Tibial artery (tissue), 4 donors: Measurements from ENCODE around the gene COQ4.

Experiments used
- DNase-seq, 2 donors: peaks; one replicate each; pipeline ENCODE4 v3.0.0-alpha.2; 2019
- H3K27ac ChIP-seq, 2 donors: fragments of 200-600 bp; sonication (generic) in 1 of 2; 1 replicate in 1 of 2; 2 replicates in 1 of 2; pipeline ENCODE4 v1.5.1; 2018 to 2019; ENCODE audit warnings: mild to moderate bottlenecking in 1 of 2
- H3K27me3 ChIP-seq, 2 donors: fragments of 200-600 bp; sonication (generic) in 1 of 2; one replicate each; pipeline versions ENCODE4 v1.5.1 to v1.6.0; 2016 to 2019
- H3K36me3 ChIP-seq, 3 donors: fragments of 200-600 bp; sonication (generic) in 2 of 3; one replicate each; pipeline ENCODE4 v1.5.1; 2016 to 2019; ENCODE audit warnings: mild to moderate bottlenecking in 2 of 3
- H3K4me1 ChIP-seq, 4 donors: fragments of 200-600 bp; sonication (generic) in 2 of 4; 1 replicate in 3 of 4; 2 replicates in 1 of 4; pipeline ENCODE4 v1.5.1; 2016 to 2019
- H3K4me3 ChIP-seq, 2 donors: fragments of 200-600 bp; sonication (generic) in 1 of 2; 1 replicate in 1 of 2; 2 replicates in 1 of 2; pipeline ENCODE4 v1.5.1; 2018 to 2019; ENCODE audit warnings: mild to moderate bottlenecking in 2 of 2
- H3K9me3 ChIP-seq, 3 donors: fragments of 200-600 bp; sonication (generic) in 1 of 3; one replicate each; pipeline ENCODE4 v1.5.1; 2016 to 2019
- CTCF ChIP-seq, 2 experiments: fragments of 200-600 bp in 1 of 2; fragments of 450-650 bp in 1 of 2; IDR thresholded peaks; one replicate each; pipeline ENCODE4 v1.5.1; 2017 to 2019; ENCODE audit warnings: antibody characterized with exemption in 2 of 2, mild to moderate bottlenecking in 1 of 2, moderate library complexity in 1 of 2
- intact Hi-C: fragments of 100-400 bp; cut with DNase I; formaldehyde crosslinking; loops from one replicate; pipeline ENCODE4 v1.15.0; 2023; ENCODE audit warnings: low total_unique reads

The COQ4 gene

GRCh38 chr9:128365525-128365924, 42.9 kb downstream of the COQ4 start:
- TF ChIP-seq CTCF (IDR thresholded peaks at IDR 0.05) = no peak
- H3K27ac ChIP-seq = no peak overlapping the region

GRCh38 chr9:128369024-128369706, 46.5 kb downstream of the COQ4 start:
- DNase-seq = no peak
- H3K27me3 ChIP-seq = peaks cover 0 to 5% of the 10 kb centered on the region in 2 donors
- no peaks in the 10 kb centered on the region for H3K9me3 ChIP-seq
- intact Hi-C loops = no loop called here
- TF ChIP-seq CTCF (IDR thresholded peaks at IDR 0.05) = no peak
- peaks cover 0 to 39% (median 25%) of the 10 kb centered on the region in 4 donors for H3K4me1 ChIP-seq
- no peak overlapping the region for H3K4me3 ChIP-seq
- H3K27ac ChIP-seq = no peak overlapping the region
- H3K36me3 ChIP-seq = peaks cover 0 to 12% (median 6%) of the 10 kb centered on the region in 3 donors

More at GRCh38 chr9:128365525-128365924, 42.9 kb downstream of the COQ4 start:
- no peaks in the 10 kb centered on the region for H3K36me3 ChIP-seq
- H3K27me3 ChIP-seq = peaks cover 0 to 5% of the 10 kb centered on the region in 2 donors
- intact Hi-C loops = no loop called here
- H3K4me3 ChIP-seq = peak overlapping the region in 1 of 2 donors; percentile 39
- DNase-seq = no peak
- no peaks in the 10 kb centered on the region for H3K9me3 ChIP-seq
- peaks cover 0 to 32% (median 25%) of the 10 kb centered on the region in 4 donors for H3K4me1 ChIP-seq

- peaks cover 0 to 30% (median 18%) of the 10 kb centered on the region in 4 donors for H3K4me1 ChIP-seq
- peak overlapping the region; percentile 88 to 90 for H3K27ac ChIP-seq
- intact Hi-C loops = no loop called here
- no peaks in the 10 kb centered on the region for H3K9me3 ChIP-seq
- H3K4me3 ChIP-seq = peak overlapping the region; percentile 60 to 92
- no peak for DNase-seq
- no peak for TF ChIP-seq CTCF (IDR thresholded peaks at IDR 0.05)
- H3K36me3 ChIP-seq = peaks cover 0 to 24% (median 8%) of the 10 kb centered on the region in 3 donors
- peaks cover 0 to 5% of the 10 kb centered on the region in 2 donors for H3K27me3 ChIP-seq
These were observed 47.7 kb downstream of the COQ4 start for GRCh38 chr9:128370367-128370751.

GRCh38 chr9:128370752-128371629, 48.4 kb downstream of the COQ4 start, which contains the start of gene URM1:
Gene URM1, plus strand, starts transcription at chr9:128371374. Its CDS starts 7 bp downstream, at chr9:128371381.
- DNase-seq = peak; percentile 92 to 98
- Histone ChIP-seq H3K27me3 (no peaks in the 10 kb centered on the region), H3K4me1 (peaks cover 0 to 29% (median 18%) of the 10 kb centered on the region in 4 donors), H3K9me3 (no peaks in the 10 kb centered on the region), H3K36me3 (peaks cover 0 to 31% (median 8%) of the 10 kb centered on the region in 3 donors), H3K4me3 (peak within 1 kb of the TSS; percentile 60 to 92), H3K27ac (peak within 1 kb of the TSS; percentile 88 to 90)
- intact Hi-C loops = no loop called here
- no peak for TF ChIP-seq CTCF (IDR thresholded peaks at IDR 0.05)

- DNase-seq = no peak
- Histone ChIP-seq H3K36me3 (peaks cover 0 to 33% (median 8%) of the 10 kb centered on the region in 3 donors), H3K9me3 (no peaks in the 10 kb centered on the region), H3K27me3 (no peaks in the 10 kb centered on the region), H3K4me1 (peaks cover 0 to 29% (median 18%) of the 10 kb centered on the region in 4 donors), H3K4me3 (peak overlapping the region; percentile 60 to 92), H3K27ac (peak overlapping the region; percentile 88 to 90)
- intact Hi-C loops = no loop called here
- TF ChIP-seq CTCF (IDR thresholded peaks at IDR 0.05) = no peak
These were observed 49.0 kb downstream of the COQ4 start for GRCh38 chr9:128371630-128372117.
